HepG2 (cell line): ENCODE measurements around the gene INTS1. TPM values are rescaled to one million over a fixed set of nuclear protein-coding genes. Genes with fewer than 3 reads are reported as not detected.

ENCODE experiments used
- ARID4A ChIP-seq: sonication (generic); formaldehyde crosslinking; IDR thresholded peaks from 2 replicates; pipeline ENCODE4 v1.5.0; 2020; ENCODE audit warnings: mild to moderate bottlenecking, missing genetic modification reagents, borderline replicate concordance
- ATF3 ChIP-seq: sonication (generic); formaldehyde crosslinking; IDR thresholded peaks from 2 replicates; pipeline ENCODE4 v1.4.0; 2020; ENCODE audit warnings: missing genetic modification reagents
- CSRNP2 ChIP-seq: sonication (generic); formaldehyde crosslinking; conservative IDR thresholded peaks from 2 replicates; pipeline ENCODE4 v1.8.0; 2022; ENCODE audit warnings: low read depth, missing genetic modification reagents
- EHMT2 ChIP-seq: fragments of 200-600 bp; sonication (generic); IDR thresholded peaks from 2 replicates; pipeline ENCODE4 v1.7.0; 2017; ENCODE audit warnings: antibody characterized with exemption, low read depth, low read length, borderline replicate concordance
- HDAC6 ChIP-seq: fragments of 200-600 bp; sonication (generic); IDR thresholded peaks from 2 replicates; pipeline ENCODE4 v1.7.0; 2017; ENCODE audit warnings: mild to moderate bottlenecking, antibody characterized with exemption, low read length, low read depth
- KLF15 ChIP-seq: sonication (generic); formaldehyde crosslinking; IDR thresholded peaks from 2 replicates; pipeline ENCODE4 v1.8.1; 2023; ENCODE audit warnings: borderline replicate concordance, mild to moderate bottlenecking, inconsistent platforms, missing genetic modification reagents, mixed read lengths
- MAF1 ChIP-seq: sonication (generic); formaldehyde crosslinking; IDR thresholded peaks from 2 replicates; pipeline ENCODE4 v1.5.0; 2020; ENCODE audit warnings: missing genetic modification reagents, borderline replicate concordance
- MIER3 ChIP-seq: IDR thresholded peaks from 2 replicates; pipeline ENCODE4 v1.6.1; 2016; ENCODE audit warnings: missing compliant biosample characterization, borderline replicate concordance
- NCOA1 ChIP-seq: sonication (generic); formaldehyde crosslinking; IDR thresholded peaks from 2 replicates; pipeline ENCODE4 v1.9.0; 2021; ENCODE audit warnings: missing genetic modification reagents
- NFAT5 ChIP-seq: sonication (generic); formaldehyde crosslinking; IDR thresholded peaks from 2 replicates; pipeline ENCODE4 v1.4.0; 2020; ENCODE audit warnings: missing genetic modification reagents
- RAD51 ChIP-seq: fragments of 450-650 bp; IDR thresholded peaks from 2 replicates; pipeline ENCODE4 v1.6.1; 2016; ENCODE audit warnings: borderline replicate concordance
- SIN3B ChIP-seq: fragments of 150-350 bp; IDR thresholded peaks from 2 replicates; pipeline ENCODE4 v1.6.1; 2014; ENCODE audit warnings: low read length
- SUZ12 ChIP-seq: fragments of 150-350 bp; IDR thresholded peaks from 2 replicates; pipeline ENCODE4 v1.6.1; 2014; ENCODE audit warnings: low read depth, low read length
- ZEB1 ChIP-seq: IDR thresholded peaks from 2 replicates; pipeline ENCODE4 v1.6.1; 2012; ENCODE audit warnings: mild to moderate bottlenecking, low read depth, inconsistent platforms; ENCODE audit not compliant: insufficient replicate concordance
- ZNF558 ChIP-seq: sonication (generic); formaldehyde crosslinking; IDR thresholded peaks from 2 replicates; pipeline ENCODE4 v1.9.0; 2022; ENCODE audit warnings: mild to moderate bottlenecking, missing genetic modification reagents, borderline replicate concordance
- ZNF598 ChIP-seq: sonication (generic); formaldehyde crosslinking; IDR thresholded peaks from 2 replicates; pipeline ENCODE4 v1.5.1; 2020; ENCODE audit warnings: mild to moderate bottlenecking, missing genetic modification reagents, borderline replicate concordance
- ZNF660 ChIP-seq: sonication (generic); formaldehyde crosslinking; IDR thresholded peaks from 2 replicates; pipeline ENCODE4 v1.5.1; 2020; ENCODE audit warnings: mild to moderate bottlenecking, low read depth, missing genetic modification reagents, borderline replicate concordance
- ZNF788 ChIP-seq: sonication (generic); formaldehyde crosslinking; IDR thresholded peaks from 2 replicates; pipeline ENCODE4 v1.5.0; 2020; ENCODE audit warnings: mild to moderate bottlenecking, missing genetic modification reagents, borderline replicate concordance
- polyA plus RNA-seq, 8 experiments: library from polyadenylated mRNA; depleted of rRNA in 3 of 8; stranded (reverse) in 7 of 8; unstranded in 1 of 8; fragments of >200 nt; fragmentation: Illumina TruSeq in 4 of 8; extraction: Trizol in 4 of 8; gene quantifications; 2 replicates each; pipeline versions ENCODE4 v1.2.1 to v1.2.3, GENCODE V29; 2011 to 2016; ENCODE audit warnings: low read depth in 4 of 8, missing spikeins in 1 of 8, mixed read lengths in 1 of 8; ENCODE audit not compliant: insufficient read depth in 1 of 8
- total RNA-seq, 5 experiments: library from RNA; depleted of rRNA; stranded (reverse); fragments of >200 nt; fragmentation: Illumina TruSeq; extraction: Trizol; gene quantifications; 2 replicates each; pipeline ENCODE4 v1.2.3, GENCODE V29; 2016; ENCODE audit warnings: low read depth in 1 of 5

The INTS1 gene
- total and polyA plus RNA-seq, 2 of the 13 experiments (the other 11 are each of a cell fraction or from before 2014, with no cell fraction given): 13.7 to 29.0 TPM

GRCh38 chr7:1466524-1467271 is 37.5 kb downstream of the INTS1 start (continued):
- TF ChIP-seq ZNF788 (CRISPR knock-in tag) (no peak; the same call in 1 of the 2 replicates), RAD51 (no peak), SIN3B (no peak), NCOA1 (CRISPR knock-in tag) (no peak), NFAT5 (CRISPR knock-in tag) (0 out of 2 replicates have a peak, but pooled peaks have one; percentile 31), ZNF660 (CRISPR knock-in tag) (no peak), ZEB1 (no peak), MIER3 (CRISPR knock-in tag) (no peak; the same call in 1 of the 2 replicates), ATF3 (no peak), MAF1 (CRISPR knock-in tag) (no peak), SUZ12 (no peak), HDAC6 (no peak), EHMT2 (no peak), ZNF558 (CRISPR knock-in tag) (no peak), CSRNP2 (CRISPR knock-in tag) (no peak), ARID4A (peak; percentile 64; the same call in 1 of the 2 replicates), ZNF598 (no peak), KLF15 (CRISPR knock-in tag) (no peak)
